B cell (primary cell): ENCODE data around the gene RNF4. TPM values are rescaled to one million over a fixed set of nuclear protein-coding genes. Genes with fewer than 3 reads are reported as not detected.
A peak's percentile ranks its signal among the peaks of the same experiment; 100 is the strongest.

Experiments used
- ATAC-seq: fragments of 200-7000 bp; cut with Tn5 transposase; one replicate; pipeline ENCODE4 v1.10.0; 2021; ENCODE audit warnings: low read depth, mild to moderate bottlenecking, moderate number of reproducible peaks, moderate library complexity
- CTCF ChIA-PET: fragments of 350-600 bp; sonication (Branson Sonifier 250); formaldehyde crosslinking; loops from one replicate; lab custom pipeline; 2021; ENCODE audit warnings: antibody characterized with exemption, inconsistent platforms; lab: Charles Lee
- POLR2A ChIA-PET: fragments of 350-600 bp; sonication (Branson Sonifier 250); formaldehyde crosslinking; loops from one replicate; lab custom pipeline; 2021; ENCODE audit warnings: antibody characterized with exemption; lab: Charles Lee
- DNase-seq: peaks from one replicate; pipeline ENCODE4 v3.0.0; 2013
- H2AFZ ChIP-seq: 2 replicates; pipeline ENCODE4 v1.6.1; 2012; ENCODE audit warnings: mild to moderate bottlenecking, low read depth, low read length; ENCODE audit not compliant: insufficient read depth, poor library complexity, severe bottlenecking
- H3K27ac ChIP-seq, 2 donors: 1 replicate in 1 of 2; 2 replicates in 1 of 2; pipeline ENCODE4 v1.5.1; 2012 to 2013; ENCODE audit warnings: low read length in 2 of 2, mild to moderate bottlenecking in 2 of 2, moderate library complexity in 1 of 2
- H3K27me3 ChIP-seq, 4 experiments: fragments of 200-600 bp in 1 of 4; sonication (generic) in 1 of 4; replicated peaks in 1 of 4; 1 replicate in 2 of 4; 2 replicates in 2 of 4; pipeline versions ENCODE4 v1.6.1 to v1.7.0; 2013 to 2016; ENCODE audit warnings: low read length in 3 of 4, mild to moderate bottlenecking in 2 of 4, mixed read lengths in 1 of 4, moderate library complexity in 1 of 4; ENCODE audit not compliant: insufficient read depth in 4 of 4, control insufficient read depth in 3 of 4; ENCODE audit errors: control extremely low read depth in 1 of 4
- H3K36me3 ChIP-seq, 2 experiments: replicated peaks in 1 of 2; 1 replicate in 1 of 2; 2 replicates in 1 of 2; pipeline versions ENCODE4 v1.6.1 to v1.7.1; 2013; ENCODE audit warnings: low read length in 1 of 2; ENCODE audit not compliant: insufficient read depth in 2 of 2, control insufficient read depth in 1 of 2; ENCODE audit errors: control extremely low read depth in 1 of 2, extremely low read depth in 1 of 2
- H3K4me1 ChIP-seq, 2 donors: fragments of 200-600 bp in 1 of 2; sonication (generic) in 1 of 2; 1 replicate in 1 of 2; 2 replicates in 1 of 2; pipeline versions ENCODE4 v1.5.1 to v1.6.1; 2013 to 2017; ENCODE audit warnings: low read length in 2 of 2; ENCODE audit not compliant: control insufficient read depth in 2 of 2, insufficient read depth in 2 of 2
- H3K4me2 ChIP-seq: replicated peaks from 2 replicates; pipeline ENCODE3; 2012; ENCODE audit warnings: mild to moderate bottlenecking, low read depth, low read length; ENCODE audit not compliant: poor library complexity, severe bottlenecking
- H3K4me3 ChIP-seq, 5 experiments: fragments of 200-600 bp in 1 of 5; sonication (generic) in 1 of 5; 1 replicate in 3 of 5; 2 replicates in 2 of 5; pipeline versions ENCODE4 v1.5.1 to v1.7.0; 2011 to 2016; ENCODE audit warnings: low read length in 4 of 5, mild to moderate bottlenecking in 4 of 5, low read depth in 2 of 5, control low read depth in 1 of 5, moderate library complexity in 1 of 5; ENCODE audit not compliant: insufficient read depth in 1 of 5; ENCODE audit errors: control extremely low read depth in 1 of 5, extremely low read depth in 1 of 5
- H3K79me2 ChIP-seq: fragments of 200-600 bp; sonication (generic); one replicate; pipeline ENCODE4 v1.6.0; 2016; ENCODE audit warnings: low read length; ENCODE audit not compliant: control insufficient read depth, insufficient read depth
- H3K9ac ChIP-seq: fragments of 200-600 bp; sonication (generic); 2 replicates; pipeline ENCODE4 v1.6.1; 2017; ENCODE audit warnings: mild to moderate bottlenecking, low read length, moderate library complexity
- H3K9me3 ChIP-seq, 3 donors: one replicate each; pipeline versions ENCODE4 v1.6.1 to v1.7.1; 2013; ENCODE audit warnings: low read length in 2 of 3; ENCODE audit not compliant: control insufficient read depth in 2 of 3, insufficient read depth in 1 of 3; ENCODE audit errors: control extremely low read depth in 1 of 3
- H4K20me1 ChIP-seq: 2 replicates; pipeline ENCODE4 v1.6.0; 2012; ENCODE audit warnings: mild to moderate bottlenecking, low read length; ENCODE audit not compliant: insufficient read depth, control insufficient read depth, poor library complexity, severe bottlenecking
- H3K27ac Mint-ChIP-seq: one replicate; pipeline ENCODE4 v1.8.0; 2021; ENCODE audit warnings: mixed read lengths
- H3K27me3 Mint-ChIP-seq: one replicate; pipeline ENCODE4 v1.8.0; 2021; ENCODE audit warnings: mixed read lengths
- H3K4me1 Mint-ChIP-seq: one replicate; pipeline ENCODE4 v1.8.0; 2021; ENCODE audit warnings: mixed read lengths
- H3K4me3 Mint-ChIP-seq: one replicate; pipeline ENCODE4 v1.8.0; 2021; ENCODE audit warnings: mixed read lengths
- H3K9me3 Mint-ChIP-seq: one replicate; pipeline ENCODE4 v1.8.0; 2022; ENCODE audit warnings: mixed read lengths; ENCODE audit not compliant: insufficient read depth
- EZH2 ChIP-seq: IDR thresholded peaks from 2 replicates; pipeline ENCODE4 v1.6.1; 2012; ENCODE audit warnings: borderline replicate concordance, low read depth, mild to moderate bottlenecking, moderate library complexity, low read length; ENCODE audit not compliant: insufficient read depth, poor library complexity, severe bottlenecking
- WGBS: methylation state at CpG from one replicate; pipeline ENCODE4 v1.1.5; 2013; ENCODE audit warnings: missing lambda C conversion rate; ENCODE audit not compliant: insufficient coverage; 5-methylcytosine and 5-hydroxymethylcytosine counted together
- intact Hi-C: fragments of 100-400 bp; cut with micrococcal nuclease; formaldehyde crosslinking; loops from one replicate; pipeline ENCODE4 v1.10.0; 2022
- polyA plus RNA-seq: library from polyadenylated mRNA; depleted of rRNA; stranded (reverse); fragments of >200 nt; gene quantifications from 2 replicates; pipeline ENCODE4 v1.2.3, GENCODE V29; 2012
- total RNA-seq, 2 donors: library from RNA; stranded (reverse); fragments of 120-200 nt in 1 of 2; gene quantifications; 1 replicate in 1 of 2; 2 replicates in 1 of 2; pipeline versions ENCODE4 v1.2.3 to v1.2.4, GENCODE V29; 2013 to 2022
- TF ChIP-seq, protein P1 (sequence below): fragments of 200-600 bp; IDR thresholded peaks from one replicate; pipeline ENCODE4 v1.8.0; 2022; ENCODE audit warnings: antibody characterized with exemption, mild to moderate bottlenecking

RNF4 gene
- total and polyA plus RNA-seq, 2 donors (not counting 1 experiment from before 2014, with no cell fraction given) = 61.8 to 95.2 TPM

DNA sequence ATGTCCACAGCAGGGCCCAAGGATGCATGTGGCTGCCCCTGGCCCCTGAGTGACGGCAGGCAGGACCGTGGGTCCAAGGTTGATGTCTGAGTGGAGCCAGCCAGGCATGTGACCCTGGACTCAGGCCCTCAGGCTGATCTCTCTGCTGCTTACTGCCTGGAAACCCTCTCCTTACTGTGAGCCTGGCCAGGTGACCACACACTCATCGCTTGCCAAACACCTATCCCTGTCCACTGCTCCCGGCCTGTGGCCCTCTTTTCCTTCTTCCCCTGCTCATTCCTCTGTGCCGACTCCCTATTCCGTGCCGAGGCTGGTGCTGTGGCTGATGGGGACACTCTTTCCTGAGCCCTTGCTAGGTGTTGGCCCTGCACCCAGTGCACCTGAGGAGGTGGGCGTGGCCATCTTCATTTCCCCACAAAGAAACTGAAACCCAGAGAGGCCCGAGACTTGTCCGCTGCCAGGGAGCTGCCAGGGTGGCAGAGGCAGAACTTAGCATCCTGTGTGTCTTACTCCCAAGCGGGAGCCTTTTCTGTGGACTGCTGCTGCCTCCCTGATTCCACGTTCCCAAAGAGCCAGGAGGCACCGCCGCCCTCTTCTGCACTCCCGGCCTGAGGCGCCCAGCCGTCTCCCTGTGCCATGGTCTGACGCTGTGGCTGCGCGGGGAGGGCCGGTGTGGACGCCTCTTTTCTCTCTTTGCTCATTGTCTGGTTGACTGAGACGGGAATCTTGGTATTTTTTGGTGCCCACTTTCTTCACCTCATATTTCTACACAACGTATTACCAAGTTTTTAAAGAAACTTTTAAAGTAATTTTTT lies 11.2 kb upstream of the RNF4 start:
- Histone ChIP-seq H3K79me2 (no peaks in the 10 kb centered on the region), H3K4me1 (peaks cover 0 to 4% of the 10 kb centered on the region in 2 donors), H3K4me2 (no peak overlapping the region), H3K36me3 (no peaks in the 10 kb centered on the region), H3K9me3 (no peaks in the 10 kb centered on the region), H3K9ac (no peak overlapping the region), H3K4me3 (no peak overlapping the region), H3K27ac (no peak overlapping the region), H2AFZ (no peak overlapping the region), H3K27me3 (peaks cover 0 to 5% (median 1%) of the 10 kb centered on the region in 4 experiments), H4K20me1 (no peaks in the 10 kb centered on the region)
- no peak overlapping the region for H3K27ac Mint-ChIP-seq
- CTCF ChIA-PET = interaction anchor here (0.7 to 7.5 kb wide), 2 partner anchors 238 to 924 kb away, joined by 3 to 54 read pairs; no protein-coding TSS in a partner anchor
- H3K27me3 Mint-ChIP-seq = peaks cover 3% of the 10 kb centered on the region
- H3K9me3 Mint-ChIP-seq = no peaks in the 10 kb centered on the region
- intact Hi-C loops = no loop called here
- ATAC-seq (no peak), DNase-seq (peak; percentile 6)
- TF ChIP-seq, protein P1, sequence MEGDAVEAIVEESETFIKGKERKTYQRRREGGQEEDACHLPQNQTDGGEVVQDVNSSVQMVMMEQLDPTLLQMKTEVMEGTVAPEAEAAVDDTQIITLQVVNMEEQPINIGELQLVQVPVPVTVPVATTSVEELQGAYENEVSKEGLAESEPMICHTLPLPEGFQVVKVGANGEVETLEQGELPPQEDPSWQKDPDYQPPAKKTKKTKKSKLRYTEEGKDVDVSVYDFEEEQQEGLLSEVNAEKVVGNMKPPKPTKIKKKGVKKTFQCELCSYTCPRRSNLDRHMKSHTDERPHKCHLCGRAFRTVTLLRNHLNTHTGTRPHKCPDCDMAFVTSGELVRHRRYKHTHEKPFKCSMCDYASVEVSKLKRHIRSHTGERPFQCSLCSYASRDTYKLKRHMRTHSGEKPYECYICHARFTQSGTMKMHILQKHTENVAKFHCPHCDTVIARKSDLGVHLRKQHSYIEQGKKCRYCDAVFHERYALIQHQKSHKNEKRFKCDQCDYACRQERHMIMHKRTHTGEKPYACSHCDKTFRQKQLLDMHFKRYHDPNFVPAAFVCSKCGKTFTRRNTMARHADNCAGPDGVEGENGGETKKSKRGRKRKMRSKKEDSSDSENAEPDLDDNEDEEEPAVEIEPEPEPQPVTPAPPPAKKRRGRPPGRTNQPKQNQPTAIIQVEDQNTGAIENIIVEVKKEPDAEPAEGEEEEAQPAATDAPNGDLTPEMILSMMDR = no peak
- TF ChIP-seq EZH2 = no peak
- peaks cover 4% of the 10 kb centered on the region for H3K4me1 Mint-ChIP-seq
- POLR2A ChIA-PET = interaction anchor here (0.5 to 0.7 kb wide), 2 partner anchors 47 to 256 kb away, joined by 3 to 13 read pairs; no protein-coding TSS in a partner anchor
- no peak overlapping the region for H3K4me3 Mint-ChIP-seq
- 95% methylated on average over 18 of the region's 24 CpGs for WGBS
